T-cell (primary cell): ENCODE data around the gene TMEM209. TPM values are rescaled to one million over a fixed set of nuclear protein-coding genes. Genes with fewer than 3 reads are reported as not detected.

Experiments
- ATAC-seq, 4 experiments: fragments of 200-7000 bp in 3 of 4; fragments of 150-1000 bp in 1 of 4; cut with Tn5 transposase; replicated peaks in 1 of 4; 1 replicate in 3 of 4; 2 replicates in 1 of 4; pipeline ENCODE4 v1.10.0; 2021; ENCODE audit warnings: moderate library complexity in 3 of 4, mild to moderate bottlenecking in 2 of 4, moderate number of reproducible peaks in 1 of 4
- CTCF ChIA-PET, 2 donors: fragments of 300-600 bp; sonication (Branson Sonifier 250); formaldehyde crosslinking; loops; one replicate each; lab custom pipeline; 2022; ENCODE audit warnings: antibody characterized with exemption in 2 of 2; lab: Charles Lee
- POLR2A ChIA-PET, 2 donors: fragments of 300-600 bp; sonication (Branson Sonifier 250); formaldehyde crosslinking; loops; one replicate each; lab custom pipeline; 2022; ENCODE audit warnings: antibody characterized with exemption in 2 of 2; lab: Charles Lee
- DNase-seq, 35 experiments: peaks; one replicate each; pipeline versions ENCODE4 v3.0.0 to v3.0.0-alpha.2; 2013 to 2023
- H3K27ac ChIP-seq: one replicate; pipeline ENCODE4 v1.5.1; 2013; ENCODE audit warnings: low read length
- H3K27me3 ChIP-seq, 2 experiments: replicated peaks in 1 of 2; 1 replicate in 1 of 2; 2 replicates in 1 of 2; pipeline versions ENCODE4 v1.6.1 to v1.7.0; 2013; ENCODE audit warnings: low read length in 1 of 2, mixed read lengths in 1 of 2; ENCODE audit not compliant: control insufficient read depth in 2 of 2, insufficient read depth in 2 of 2; ENCODE audit errors: extremely low read depth in 1 of 2
- H3K36me3 ChIP-seq, 2 donors: 1 replicate in 1 of 2; 2 replicates in 1 of 2; pipeline versions ENCODE4 v1.6.1 to v1.7.0; 2013; ENCODE audit warnings: low read length in 1 of 2; ENCODE audit not compliant: control insufficient read depth in 2 of 2, insufficient read depth in 1 of 2; ENCODE audit errors: extremely low read depth in 1 of 2
- H3K4me1 ChIP-seq, 2 experiments: 1 replicate in 1 of 2; 2 replicates in 1 of 2; pipeline versions ENCODE4 v1.6.1 to v1.7.0; 2013; ENCODE audit warnings: low read length in 2 of 2, mixed read lengths in 1 of 2; ENCODE audit not compliant: insufficient read depth in 2 of 2, control insufficient read depth in 1 of 2; ENCODE audit errors: extremely low read depth in 1 of 2
- H3K4me3 ChIP-seq, 2 donors: 1 replicate in 1 of 2; 2 replicates in 1 of 2; pipeline versions ENCODE4 v1.5.1 to v1.7.0; 2013; ENCODE audit warnings: mild to moderate bottlenecking in 2 of 2, low read length in 1 of 2, moderate library complexity in 1 of 2; ENCODE audit not compliant: control insufficient read depth in 1 of 2; ENCODE audit errors: extremely low read depth in 1 of 2
- H3K9me3 ChIP-seq: 2 replicates; pipeline ENCODE4 v1.7.0; 2013
- H3K27ac Mint-ChIP-seq, 2 donors: one replicate each; pipeline ENCODE4 v1.8.0; 2020 to 2021; ENCODE audit warnings: mild to moderate bottlenecking in 2 of 2, mixed read lengths in 2 of 2
- H3K27me3 Mint-ChIP-seq, 2 donors: one replicate each; pipeline ENCODE4 v1.8.0; 2021 to 2022; ENCODE audit warnings: mixed read lengths in 2 of 2
- H3K36me3 Mint-ChIP-seq: one replicate; pipeline ENCODE4 v1.8.0; 2021; ENCODE audit warnings: mixed read lengths
- H3K4me1 Mint-ChIP-seq, 3 donors: one replicate each; pipeline ENCODE4 v1.8.0; 2020 to 2022; ENCODE audit warnings: mixed read lengths in 3 of 3, mild to moderate bottlenecking in 1 of 3
- H3K4me3 Mint-ChIP-seq, 3 donors: one replicate each; pipeline ENCODE4 v1.8.0; 2020 to 2022; ENCODE audit warnings: mild to moderate bottlenecking in 3 of 3, mixed read lengths in 3 of 3, moderate library complexity in 3 of 3
- H3K9me3 Mint-ChIP-seq, 3 donors: one replicate each; pipeline ENCODE4 v1.8.0; 2020 to 2022; ENCODE audit warnings: mixed read lengths in 3 of 3
- WGBS: methylation state at CpG from one replicate; pipeline ENCODE4 v1.1.5; 2013; ENCODE audit warnings: missing lambda C conversion rate; ENCODE audit not compliant: insufficient coverage; 5-methylcytosine and 5-hydroxymethylcytosine counted together
- total RNA-seq, 35 experiments: library from RNA in 6 of 35; stranded (reverse) in 6 of 35; fragments of 120-200 nt in 1 of 35; gene quantifications; one replicate each; pipeline versions ENCODE4 v1.2.1 to v1.2.4 and lab custom pipeline; 2013 to 2026

Gene TMEM209
- total RNA-seq, 5 donors from 2014 or later (not counting 1 experiment from before 2014, with no cell fraction given), result 21.4 to 31.0 (median 25.5) TPM

GRCh38 chr7:130213828-130214227, 8.6 kb upstream of the TMEM209 start:
- Histone ChIP-seq H3K4me1 (no peaks in the 10 kb centered on the region), H3K36me3 (no peaks in the 10 kb centered on the region), H3K27ac (no peak overlapping the region), H3K9me3 (no peaks in the 10 kb centered on the region), H3K4me3 (no peak overlapping the region), H3K27me3 (no peaks in the 10 kb centered on the region)
- DNase-seq, result no peak
- no peaks in the 10 kb centered on the region for H3K9me3 Mint-ChIP-seq
- H3K4me3 Mint-ChIP-seq, result no peak overlapping the region
- no peak for ATAC-seq
- ChIA-PET POLR2A (no interaction called here), CTCF (no interaction called here)
- H3K27ac Mint-ChIP-seq, result no peak overlapping the region
- peaks cover 9 to 17% of the 10 kb centered on the region in 2 donors for H3K27me3 Mint-ChIP-seq
- no CpG with 5 or more reads among the region's 1 CpG for WGBS
- H3K36me3 Mint-ChIP-seq, result no peaks in the 10 kb centered on the region
- H3K4me1 Mint-ChIP-seq, result no peaks in the 10 kb centered on the region

DNA sequence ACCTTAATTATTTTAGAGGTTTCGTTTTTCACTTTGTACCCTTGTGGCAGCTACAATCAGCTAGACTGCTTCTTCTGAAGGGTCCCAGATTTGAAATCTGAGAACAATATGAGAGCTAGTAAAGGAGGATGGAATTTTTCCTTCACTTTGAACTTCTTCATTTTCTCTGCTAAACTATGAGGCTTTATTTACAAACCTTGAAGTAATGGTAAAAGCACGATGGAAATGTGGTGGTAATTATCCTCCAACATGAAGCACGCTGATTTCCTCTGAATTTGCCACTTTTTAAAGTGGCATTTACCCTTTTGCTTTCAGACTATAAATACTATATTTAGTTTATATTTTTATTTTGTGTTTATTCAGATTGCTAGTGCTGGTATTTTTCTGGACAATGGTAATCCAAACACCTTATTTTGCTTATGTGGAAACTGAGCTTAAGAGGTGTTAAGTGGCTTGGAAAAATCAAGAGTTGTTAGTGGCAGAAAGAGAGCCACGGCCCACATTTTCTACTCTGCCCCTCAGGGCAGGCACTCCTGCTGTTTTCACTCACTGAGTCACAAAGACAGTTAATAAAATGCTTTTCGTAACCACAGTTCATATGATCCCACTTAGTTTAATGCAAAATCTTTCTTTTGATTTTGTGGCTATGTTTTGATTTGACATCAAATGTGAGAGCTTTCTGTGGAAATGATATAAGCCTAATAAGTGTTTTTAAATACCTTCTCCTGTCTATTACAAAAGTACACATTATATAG, 5.2 kb upstream of the TMEM209 start:
- Histone ChIP-seq H3K4me1 (peaks cover 0 to 8% of the 10 kb centered on the region in 2 experiments), H3K27ac (no peak overlapping the region), H3K36me3 (no peaks in the 10 kb centered on the region), H3K4me3 (no peak overlapping the region), H3K9me3 (no peaks in the 10 kb centered on the region), H3K27me3 (no peaks in the 10 kb centered on the region)
- Mint-ChIP-seq H3K27me3 (peaks cover 9 to 17% of the 10 kb centered on the region in 2 donors), H3K27ac (no peak overlapping the region), H3K4me1 (peaks cover 4 to 6% (median 5%) of the 10 kb centered on the region in 3 donors), H3K36me3 (no peaks in the 10 kb centered on the region), H3K9me3 (no peaks in the 10 kb centered on the region), H3K4me3 (no peak overlapping the region)
- POLR2A ChIA-PET, result interaction anchor here in 1 of 2 donors (0.6 kb wide), 1 partner anchor 240 kb away, joined by 3 read pairs; no protein-coding TSS in a partner anchor
- DNase-seq (no peak), ATAC-seq (no peak)
- WGBS, result no CpG with 5 or more reads among the region's 5 CpGs
- CTCF ChIA-PET, result interaction anchor here in 1 of 2 donors (0.6 kb wide), 1 partner anchor 985 kb away, joined by 3 read pairs; the partner anchor contains the start of gene AHCYL2

DNA sequence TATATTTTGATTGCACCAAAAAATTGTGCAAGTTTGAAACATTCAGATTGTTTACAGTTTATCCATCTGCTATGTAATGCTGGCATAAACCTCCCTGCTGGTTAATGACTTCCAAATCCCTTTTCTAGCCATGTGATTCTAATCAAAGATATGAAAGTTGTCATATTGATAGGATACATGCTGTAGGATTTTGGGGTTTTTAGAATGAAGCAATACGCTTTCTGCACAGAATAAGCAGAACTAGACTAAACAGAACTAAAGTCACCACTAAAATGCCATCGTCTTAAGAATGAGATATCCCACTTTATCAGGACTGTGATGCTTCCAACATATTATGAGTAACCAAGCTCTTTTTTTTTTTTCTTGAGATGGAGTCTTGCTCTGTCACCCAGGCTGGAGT, 3.3 kb upstream of the TMEM209 start:
- DNase-seq (no peak), ATAC-seq (no peak)
- H3K27me3 Mint-ChIP-seq, result peaks cover 6 to 14% of the 10 kb centered on the region in 2 donors
- ChIA-PET POLR2A (interaction anchor here in 1 of 2 donors (0.7 kb wide), 1 partner anchor 482 kb away, joined by 6 read pairs; no protein-coding TSS in a partner anchor), CTCF (interaction anchor here in 1 of 2 donors (0.6 kb wide), 1 partner anchor 16 kb away, joined by 4 read pairs; no protein-coding TSS in a partner anchor)
- H3K27me3 ChIP-seq, result no peaks in the 10 kb centered on the region
- H3K4me1 ChIP-seq, result peaks cover 0 to 15% of the 10 kb centered on the region in 2 experiments
- H3K36me3 Mint-ChIP-seq, result no peaks in the 10 kb centered on the region
- no peak overlapping the region for H3K27ac ChIP-seq
- no peak overlapping the region for H3K4me3 Mint-ChIP-seq
- H3K4me1 Mint-ChIP-seq, result peaks cover 12 to 19% (median 17%) of the 10 kb centered on the region in 3 donors
- H3K36me3 ChIP-seq, result peaks cover 0 to 3% of the 10 kb centered on the region in 2 donors
- no peaks in the 10 kb centered on the region for H3K9me3 ChIP-seq
- no CpG with 5 or more reads among the region's 2 CpGs for WGBS
- no peaks in the 10 kb centered on the region for H3K9me3 Mint-ChIP-seq
- no peak overlapping the region for H3K4me3 ChIP-seq
- H3K27ac Mint-ChIP-seq, result no peak overlapping the region

- no peak within 1 kb of the TSS for H3K27ac ChIP-seq
Measured at GRCh38 chr7:130207642-130208041, 2.4 kb upstream of the TMEM209 start, which contains the start of gene SSMEM1. Gene SSMEM1, plus strand, starts transcription at chr7:130207860. Its CDS starts 51 bp downstream, at chr7:130207911.

DNA sequence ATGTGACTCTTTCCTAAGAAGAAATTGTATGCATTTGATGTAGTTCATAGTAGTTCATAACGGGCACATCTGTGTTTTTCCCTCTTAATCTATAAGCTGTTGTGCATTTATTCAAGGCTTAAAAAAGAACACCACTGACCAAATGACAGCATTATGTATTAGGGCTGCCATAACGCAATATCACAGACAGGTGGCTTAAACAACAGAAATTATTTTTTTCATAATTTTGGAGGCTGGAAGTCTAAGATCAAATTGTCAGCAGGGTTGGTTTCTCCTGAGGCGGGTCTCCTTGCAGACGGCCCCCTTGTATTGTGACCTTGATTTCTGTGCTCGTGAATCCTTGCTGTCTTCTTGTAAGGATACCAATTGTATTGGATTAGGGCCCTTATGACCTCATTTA, 1.8 kb upstream of the TMEM209 start:
- CTCF ChIA-PET, result interaction anchor here (0.7 kb wide), 2 partner anchors 603 to 968 kb away, joined by 6 to 7 read pairs; no protein-coding TSS in a partner anchor
- no peak for ATAC-seq
- Histone ChIP-seq H3K27me3 (no peaks in the 10 kb centered on the region), H3K36me3 (peaks cover 0 to 16% of the 10 kb centered on the region in 2 donors), H3K4me1 (peaks cover 0 to 15% of the 10 kb centered on the region in 2 experiments), H3K9me3 (no peaks in the 10 kb centered on the region), H3K4me3 (no peak overlapping the region), H3K27ac (no peak overlapping the region)
- Mint-ChIP-seq H3K36me3 (peaks cover 9% of the 10 kb centered on the region), H3K4me1 (peaks cover 20 to 24% (median 23%) of the 10 kb centered on the region in 3 donors), H3K4me3 (no peak overlapping the region), H3K27ac (no peak overlapping the region), H3K9me3 (no peaks in the 10 kb centered on the region), H3K27me3 (peaks cover 3 to 7% of the 10 kb centered on the region in 2 donors)
- POLR2A ChIA-PET, result no interaction called here
- WGBS, result no CpG with 5 or more reads among the region's 5 CpGs
- DNase-seq, result no peak

More at GRCh38 chr7:130207642-130208041, 2.4 kb upstream of the TMEM209 start, which contains the start of gene SSMEM1:
- peaks cover 0 to 10% of the 10 kb centered on the region in 2 donors for H3K36me3 ChIP-seq
- peaks cover 5% of the 10 kb centered on the region for H3K36me3 Mint-ChIP-seq
- POLR2A ChIA-PET, result no interaction called here
- DNase-seq (no peak), ATAC-seq (no peak)
- no peak within 1 kb of the TSS for H3K27ac Mint-ChIP-seq
- peaks cover 0 to 15% of the 10 kb centered on the region in 2 experiments for H3K4me1 ChIP-seq
- no peaks in the 10 kb centered on the region for H3K27me3 ChIP-seq
- H3K4me3 ChIP-seq, result no peak within 1 kb of the TSS
- CTCF ChIA-PET, result no interaction called here
- H3K27me3 Mint-ChIP-seq, result peaks cover 6 to 11% of the 10 kb centered on the region in 2 donors
- H3K4me1 Mint-ChIP-seq, result peaks cover 17 to 24% (median 23%) of the 10 kb centered on the region in 3 donors
- H3K4me3 Mint-ChIP-seq, result no peak within 1 kb of the TSS
- no peaks in the 10 kb centered on the region for H3K9me3 ChIP-seq
- no peaks in the 10 kb centered on the region for H3K9me3 Mint-ChIP-seq

GRCh38 chr7:130201796-130202195, 3.4 kb downstream of the TMEM209 start:
- Histone ChIP-seq H3K36me3 (peaks cover 3 to 37% of the 10 kb centered on the region in 2 donors), H3K27ac (no peak overlapping the region), H3K9me3 (no peaks in the 10 kb centered on the region), H3K27me3 (no peaks in the 10 kb centered on the region), H3K4me3 (no peak overlapping the region), H3K4me1 (peaks cover 0 to 15% of the 10 kb centered on the region in 2 experiments)
- Mint-ChIP-seq H3K4me3 (no peak overlapping the region), H3K27ac (no peak overlapping the region), H3K4me1 (peaks cover 31 to 40% (median 39%) of the 10 kb centered on the region in 3 donors), H3K9me3 (no peaks in the 10 kb centered on the region), H3K36me3 (peaks cover 27% of the 10 kb centered on the region), H3K27me3 (no peaks in the 10 kb centered on the region)
- DNase-seq, result no peak
- ATAC-seq, result no peak
- CTCF ChIA-PET, result interaction anchor here in 1 of 2 donors (0.5 kb wide), 1 partner anchor 124 kb away, joined by 4 read pairs; no protein-coding TSS in a partner anchor
- no CpG with 5 or more reads among the region's 7 CpGs for WGBS
- POLR2A ChIA-PET, result no interaction called here
